Adipocyte (in vitro differentiated cells): ENCODE data around the gene DCAF5.

Experiments
- DNase-seq: peaks from one replicate; pipeline ENCODE4 v3.0.0-alpha.2; 2015; ENCODE audit warnings: low read depth
- H3K27me3 ChIP-seq: replicated peaks from 2 replicates; pipeline ENCODE4 v1.7.0; 2013; ENCODE audit warnings: mild to moderate bottlenecking, low read length, moderate library complexity; ENCODE audit not compliant: control insufficient read depth, insufficient read depth
- H3K36me3 ChIP-seq: 2 replicates; pipeline ENCODE4 v1.7.0; 2013; ENCODE audit warnings: low read length, mild to moderate bottlenecking, moderate library complexity; ENCODE audit not compliant: control insufficient read depth, insufficient read depth, severe bottlenecking
- H3K4me1 ChIP-seq: 2 replicates; pipeline ENCODE4 v1.7.0; 2013; ENCODE audit warnings: mild to moderate bottlenecking, low read length, moderate library complexity; ENCODE audit not compliant: control insufficient read depth, insufficient read depth
- H3K4me3 ChIP-seq: 2 replicates; pipeline ENCODE4 v1.7.0; 2013; ENCODE audit warnings: mild to moderate bottlenecking, low read length, moderate library complexity
- H3K9ac ChIP-seq: 2 replicates; pipeline ENCODE4 v1.7.0; 2013; ENCODE audit warnings: mild to moderate bottlenecking, low read length, moderate library complexity
- H3K9me3 ChIP-seq: 2 replicates; pipeline ENCODE4 v1.7.0; 2013; ENCODE audit warnings: mild to moderate bottlenecking, low read length, moderate library complexity; ENCODE audit not compliant: control insufficient read depth

DCAF5 gene

GRCh38 chr14:69093631-69094421, 59.1 kb downstream of the DCAF5 start:
- H3K9me3 ChIP-seq, result no peaks in the 10 kb centered on the region
- DNase-seq, result peak; percentile 63
- peaks cover 34% of the 10 kb centered on the region for H3K4me1 ChIP-seq
- no peaks in the 10 kb centered on the region for H3K27me3 ChIP-seq
- peaks cover 26% of the 10 kb centered on the region for H3K36me3 ChIP-seq
- H3K4me3 ChIP-seq, result no peak overlapping the region
- no peak overlapping the region for H3K9ac ChIP-seq

DNA sequence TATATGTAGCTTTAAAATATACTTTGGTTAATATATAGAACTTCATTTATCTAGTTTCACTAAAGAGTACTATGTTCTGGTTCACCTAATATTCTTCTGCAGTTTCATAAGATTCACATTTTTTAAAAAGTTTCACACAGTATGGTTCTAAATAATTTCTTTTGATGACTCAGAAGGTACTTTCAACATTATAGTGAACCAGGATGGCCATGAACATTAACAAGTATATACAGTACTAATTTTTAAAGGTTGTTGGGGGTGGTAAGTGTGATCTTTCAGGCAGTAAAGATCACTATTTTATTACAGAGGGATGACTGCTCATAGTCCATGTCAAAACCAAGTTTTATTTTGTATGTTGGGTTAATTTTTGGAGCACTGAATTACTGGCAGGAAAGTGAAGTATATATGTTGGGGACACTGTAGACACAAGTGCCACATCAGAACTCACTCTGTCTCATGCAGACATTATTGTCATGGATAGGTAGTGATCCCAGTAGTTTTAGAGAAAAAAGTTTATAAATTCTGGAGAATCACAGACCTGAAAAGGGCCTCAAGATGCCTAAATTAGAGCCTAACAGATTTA, 60.0 kb downstream of the DCAF5 start:
- peak; percentile 65 for DNase-seq
- Histone ChIP-seq H3K4me3 (no peak overlapping the region), H3K36me3 (peaks cover 24% of the 10 kb centered on the region), H3K4me1 (peaks cover 43% of the 10 kb centered on the region), H3K9me3 (no peaks in the 10 kb centered on the region), H3K9ac (no peak overlapping the region), H3K27me3 (no peaks in the 10 kb centered on the region)

DNA sequence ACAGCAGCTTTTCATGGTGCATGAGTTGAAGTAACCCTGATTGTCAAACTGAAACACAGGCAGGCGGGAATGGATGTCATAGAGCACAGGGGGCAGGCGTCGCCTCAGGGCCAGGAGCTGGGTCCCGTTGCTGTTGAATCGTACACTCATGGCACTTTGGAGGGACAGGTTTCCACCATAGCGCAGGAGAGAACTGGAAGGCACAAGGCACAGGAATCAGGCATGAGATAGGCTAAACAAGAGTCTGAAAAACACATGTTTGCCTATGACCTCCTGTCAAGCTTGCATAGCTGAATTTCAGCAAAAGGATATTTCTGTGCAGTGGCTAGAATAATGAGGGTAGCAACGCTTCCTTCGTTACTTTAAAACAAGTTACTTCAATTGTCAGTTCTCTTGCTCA, 61.2 kb downstream of the DCAF5 start:
- H3K27me3 ChIP-seq, result no peaks in the 10 kb centered on the region
- H3K4me1 ChIP-seq, result peaks cover 49% of the 10 kb centered on the region
- no peak overlapping the region for H3K4me3 ChIP-seq
- no peak overlapping the region for H3K9ac ChIP-seq
- H3K9me3 ChIP-seq, result no peaks in the 10 kb centered on the region
- no peak for DNase-seq
- H3K36me3 ChIP-seq, result peaks cover 23% of the 10 kb centered on the region

DNA sequence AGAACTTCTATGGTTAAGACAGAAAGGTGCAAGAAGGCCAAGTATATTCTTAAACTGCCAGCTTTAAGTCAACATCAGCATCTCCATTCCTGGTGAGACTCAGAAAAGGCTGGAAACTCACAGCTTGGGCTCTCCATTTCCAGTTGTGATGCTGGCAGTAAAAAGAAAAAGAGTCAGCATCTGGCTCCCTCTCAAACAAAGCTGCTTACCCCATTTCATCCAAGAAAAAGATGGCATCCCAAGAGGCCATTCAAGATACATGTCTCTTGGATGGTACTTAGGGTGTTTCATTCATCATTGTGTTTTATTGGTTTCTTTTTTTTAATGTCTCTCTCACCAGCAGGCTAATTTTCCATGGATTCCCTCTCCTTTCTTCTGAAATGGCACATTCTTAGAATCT, 61.9 kb downstream of the DCAF5 start:
- Histone ChIP-seq H3K9ac (no peak overlapping the region), H3K9me3 (no peaks in the 10 kb centered on the region), H3K4me1 (peaks cover 52% of the 10 kb centered on the region), H3K36me3 (peaks cover 25% of the 10 kb centered on the region), H3K4me3 (no peak overlapping the region), H3K27me3 (no peaks in the 10 kb centered on the region)
- DNase-seq, result no peak

DNA sequence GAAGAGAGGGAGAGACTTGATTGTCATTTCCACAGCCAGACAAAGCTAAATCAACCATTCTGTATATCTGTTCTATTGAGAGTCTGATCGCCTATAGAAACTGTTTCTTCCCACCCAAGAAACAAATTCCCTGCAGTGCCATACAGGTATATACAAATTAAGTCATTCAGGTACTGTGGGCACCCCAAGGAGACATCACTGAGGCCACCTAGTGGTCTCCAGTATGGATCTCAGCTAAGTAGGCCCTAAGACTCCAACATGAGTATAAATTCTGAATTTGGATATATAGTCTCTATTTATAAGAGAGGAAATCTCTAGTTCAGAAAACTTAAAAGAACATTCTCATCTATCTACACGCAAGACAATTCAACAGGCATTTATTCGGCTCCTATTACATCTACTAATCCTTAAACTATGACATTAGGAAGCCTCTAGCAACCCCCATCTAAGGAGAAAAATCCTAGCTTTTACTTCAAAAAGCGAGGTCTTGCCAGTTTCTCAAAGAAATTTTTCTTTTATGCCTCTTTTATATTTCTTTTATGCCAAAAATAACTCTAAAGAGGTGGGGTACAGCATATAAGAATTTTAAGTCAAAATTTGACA, 62.6 kb downstream of the DCAF5 start:
- Histone ChIP-seq H3K36me3 (peaks cover 29% of the 10 kb centered on the region), H3K27me3 (no peaks in the 10 kb centered on the region), H3K4me1 (peaks cover 55% of the 10 kb centered on the region), H3K9ac (no peak overlapping the region), H3K4me3 (no peak overlapping the region), H3K9me3 (no peaks in the 10 kb centered on the region)
- DNase-seq, result peak; percentile 67

DNA sequence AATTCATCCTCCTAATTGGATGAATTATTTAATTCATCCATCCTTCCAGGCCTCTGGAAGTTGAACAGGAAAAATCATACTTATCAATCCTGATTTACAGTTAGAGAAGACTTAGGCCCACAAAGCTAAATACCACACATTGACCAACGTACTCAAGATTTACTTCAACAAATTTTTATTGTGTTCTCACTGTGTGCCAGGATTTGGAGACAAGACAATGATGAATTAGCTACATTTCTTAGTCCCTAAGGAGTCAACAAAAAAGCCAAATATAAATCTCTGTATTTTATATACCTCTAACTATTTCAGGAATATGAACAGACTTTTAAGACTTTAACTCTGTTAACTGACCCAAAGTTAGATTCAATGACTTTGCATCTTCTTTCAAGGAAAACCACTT, 63.9 kb downstream of the DCAF5 start:
- peaks cover 48% of the 10 kb centered on the region for H3K4me1 ChIP-seq
- H3K9me3 ChIP-seq, result no peaks in the 10 kb centered on the region
- no peak for DNase-seq
- H3K36me3 ChIP-seq, result peaks cover 40% of the 10 kb centered on the region
- no peaks in the 10 kb centered on the region for H3K27me3 ChIP-seq
- H3K9ac ChIP-seq, result no peak overlapping the region
- no peak overlapping the region for H3K4me3 ChIP-seq

GRCh38 chr14:69088586-69088985, 64.3 kb downstream of the DCAF5 start:
- DNase-seq, result peak; percentile 94
- no peaks in the 10 kb centered on the region for H3K27me3 ChIP-seq
- peak overlapping the region; percentile 40 for H3K9ac ChIP-seq
- H3K4me3 ChIP-seq, result no peak overlapping the region
- H3K36me3 ChIP-seq, result peaks cover 45% of the 10 kb centered on the region
- H3K4me1 ChIP-seq, result peaks cover 43% of the 10 kb centered on the region
- no peaks in the 10 kb centered on the region for H3K9me3 ChIP-seq

- no peaks in the 10 kb centered on the region for H3K9me3 ChIP-seq
- peaks cover 60% of the 10 kb centered on the region for H3K36me3 ChIP-seq
- no peak overlapping the region for H3K4me3 ChIP-seq
- H3K4me1 ChIP-seq, result peaks cover 35% of the 10 kb centered on the region
- DNase-seq, result peak; percentile 68
- no peak overlapping the region for H3K9ac ChIP-seq
- H3K27me3 ChIP-seq, result no peaks in the 10 kb centered on the region
Measured at GRCh38 chr14:69087061-69087461, 65.9 kb downstream of the DCAF5 start.

GRCh38 chr14:69086537-69086936, 66.4 kb downstream of the DCAF5 start:
- Histone ChIP-seq H3K9me3 (no peaks in the 10 kb centered on the region), H3K27me3 (no peaks in the 10 kb centered on the region), H3K4me3 (peak overlapping the region; percentile 6), H3K36me3 (peaks cover 60% of the 10 kb centered on the region), H3K9ac (peak overlapping the region; percentile 44), H3K4me1 (peaks cover 35% of the 10 kb centered on the region)
- no peak for DNase-seq

DNA sequence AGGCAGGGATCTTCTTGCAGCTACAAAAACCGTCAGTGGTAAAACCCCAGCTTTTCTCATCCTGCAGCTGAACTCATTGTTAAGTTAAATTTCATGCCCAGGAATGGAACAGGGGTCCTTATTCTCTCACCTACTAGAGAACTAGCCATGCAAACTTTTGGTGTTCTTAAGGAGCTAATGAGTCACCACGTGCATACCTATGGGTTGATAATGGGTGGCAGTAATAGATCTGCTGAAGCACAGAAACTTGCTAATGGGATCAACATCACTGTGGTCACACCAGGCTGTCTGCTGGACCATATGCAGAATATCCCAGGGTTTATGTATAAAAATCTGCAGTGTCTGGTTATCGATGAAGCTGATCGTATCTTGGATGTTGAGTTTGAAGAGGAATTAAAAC, 68.9 kb downstream of the DCAF5 start:
- Histone ChIP-seq H3K4me1 (peaks cover 42% of the 10 kb centered on the region), H3K9ac (no peak overlapping the region), H3K9me3 (no peaks in the 10 kb centered on the region), H3K27me3 (no peaks in the 10 kb centered on the region), H3K36me3 (peaks cover 47% of the 10 kb centered on the region), H3K4me3 (no peak overlapping the region)
- no peak for DNase-seq

DNA sequence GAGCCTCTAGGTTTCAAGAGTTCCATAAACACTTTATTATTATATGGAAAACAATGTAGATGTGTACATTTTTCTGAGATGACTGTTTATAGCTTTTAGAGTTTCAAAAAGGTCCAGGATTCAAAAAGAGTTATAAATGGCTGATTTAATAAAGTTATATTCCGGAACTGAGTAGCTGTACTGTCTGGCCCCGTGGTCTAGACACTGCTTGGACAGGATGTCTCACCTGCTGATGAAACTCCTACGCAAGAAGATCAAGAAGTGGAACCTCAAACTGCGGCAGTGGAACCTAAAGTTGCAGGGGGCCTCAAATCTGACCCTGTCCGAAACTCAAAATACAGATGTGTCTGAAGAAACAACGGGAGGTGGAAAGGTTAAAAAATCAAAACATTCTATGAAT, 69.7 kb downstream of the DCAF5 start:
- H3K9me3 ChIP-seq, result no peaks in the 10 kb centered on the region
- DNase-seq, result no peak
- no peak overlapping the region for H3K4me3 ChIP-seq
- H3K9ac ChIP-seq, result no peak overlapping the region
- peaks cover 42% of the 10 kb centered on the region for H3K4me1 ChIP-seq
- H3K27me3 ChIP-seq, result no peaks in the 10 kb centered on the region
- peaks cover 47% of the 10 kb centered on the region for H3K36me3 ChIP-seq
